Measurements from ENCODE around the gene CHAT.

- TF ChIP-seq CTCF (IDR thresholded peaks at IDR 0.05; ENCODE audit: low read length) = no peak
- no peak for TF ChIP-seq EZH2 (optimal IDR thresholded peaks at IDR 0.05; ENCODE audit: low read depth, low read length)
Measured at GRCh38 chr10:49605216-49605938, 8.5 kb upstream of the CHAT start.
